Activated naive CD4-positive, alpha-beta T cell (primary cell): ENCODE data around the gene TRIO.

Source experiments
- DNase-seq, 4 experiments: peaks; one replicate each; lab custom pipeline; 2025; lab: John Stamatoyannopoulos, UW

Gene TRIO

GRCh38 chr5:14355391-14355790 is 212.2 kb downstream of the TRIO start:
- DNase-seq = no peak

GRCh38 chr5:14356305-14356704 is 213.2 kb downstream of the TRIO start:
- DNase-seq = no peak

GRCh38 chr5:14357441-14357840 is 214.3 kb downstream of the TRIO start:
- DNase-seq = no peak

GRCh38 chr5:14357851-14358250 is 214.7 kb downstream of the TRIO start:
- no peak for DNase-seq

- no peak for DNase-seq
These were observed 215.4 kb downstream of the TRIO start for GRCh38 chr5:14358536-14358935.

- DNase-seq = no peak
These were observed 216.2 kb downstream of the TRIO start for GRCh38 chr5:14359069-14360043.

- DNase-seq = no peak
These were observed 219.3 kb downstream of the TRIO start for GRCh38 chr5:14362491-14362890.

GRCh38 chr5:14364096-14364495 is 221.0 kb downstream of the TRIO start:
- no peak for DNase-seq

GRCh38 chr5:14364576-14365472 is 221.7 kb downstream of the TRIO start:
- DNase-seq = no peak

GRCh38 chr5:14365831-14366430 is 222.8 kb downstream of the TRIO start:
- no peak for DNase-seq

- DNase-seq = no peak
These were observed 223.6 kb downstream of the TRIO start for GRCh38 chr5:14366763-14367162.

GRCh38 chr5:14367364-14367763 is 224.2 kb downstream of the TRIO start:
- no peak for DNase-seq

GRCh38 chr5:14369780-14370179 is 226.6 kb downstream of the TRIO start:
- DNase-seq = no peak

GRCh38 chr5:14370386-14370785 is 227.2 kb downstream of the TRIO start:
- DNase-seq = no peak

- DNase-seq = no peak
These were observed 230.5 kb downstream of the TRIO start for GRCh38 chr5:14373685-14374084.

GRCh38 chr5:14374100-14374499 is 231.0 kb downstream of the TRIO start:
- DNase-seq = no peak

GRCh38 chr5:14376789-14377188 is 233.6 kb downstream of the TRIO start:
- no peak for DNase-seq

- DNase-seq = no peak
These were observed 236.8 kb downstream of the TRIO start for GRCh38 chr5:14379739-14380497.

- DNase-seq = no peak
These were observed 237.6 kb downstream of the TRIO start for GRCh38 chr5:14380712-14381111.

GRCh38 chr5:14382640-14383039 is 239.5 kb downstream of the TRIO start:
- DNase-seq = no peak

- no peak for DNase-seq
These were observed 240.8 kb downstream of the TRIO start for GRCh38 chr5:14383923-14384322.

- no peak for DNase-seq
These were observed 241.9 kb downstream of the TRIO start for GRCh38 chr5:14385019-14385418.
